Neuron (in vitro differentiated cells): ENCODE results near the gene DNAAF2.
"Not testable (repeated sequence)": the region's sequence is repeated elsewhere in the genome, so short reads cannot be mapped to it uniquely, and the experiment has no call there.

Experiments
- H2AFZ ChIP-seq: one replicate; pipeline ENCODE4 v1.6.1; 2013; ENCODE audit warnings: low read depth, mild to moderate bottlenecking, inconsistent platforms, low read length, moderate library complexity
- H3K27me3 ChIP-seq: one replicate; pipeline ENCODE4 v1.6.1; 2013; ENCODE audit warnings: low read length; ENCODE audit not compliant: insufficient read depth
- H3K36me3 ChIP-seq: one replicate; pipeline ENCODE4 v1.6.1; 2013; ENCODE audit warnings: low read length; ENCODE audit not compliant: insufficient read depth
- H3K4me1 ChIP-seq: one replicate; pipeline ENCODE4 v1.6.1; 2013; ENCODE audit warnings: low read length; ENCODE audit not compliant: insufficient read depth
- H3K4me3 ChIP-seq: 2 replicates; pipeline ENCODE4 v1.5.1; 2013; ENCODE audit warnings: mild to moderate bottlenecking, low read length, moderate library complexity
- H3K9me3 ChIP-seq: one replicate; pipeline ENCODE4 v1.6.1; 2013; ENCODE audit warnings: low read length

The DNAAF2 gene, protein sequence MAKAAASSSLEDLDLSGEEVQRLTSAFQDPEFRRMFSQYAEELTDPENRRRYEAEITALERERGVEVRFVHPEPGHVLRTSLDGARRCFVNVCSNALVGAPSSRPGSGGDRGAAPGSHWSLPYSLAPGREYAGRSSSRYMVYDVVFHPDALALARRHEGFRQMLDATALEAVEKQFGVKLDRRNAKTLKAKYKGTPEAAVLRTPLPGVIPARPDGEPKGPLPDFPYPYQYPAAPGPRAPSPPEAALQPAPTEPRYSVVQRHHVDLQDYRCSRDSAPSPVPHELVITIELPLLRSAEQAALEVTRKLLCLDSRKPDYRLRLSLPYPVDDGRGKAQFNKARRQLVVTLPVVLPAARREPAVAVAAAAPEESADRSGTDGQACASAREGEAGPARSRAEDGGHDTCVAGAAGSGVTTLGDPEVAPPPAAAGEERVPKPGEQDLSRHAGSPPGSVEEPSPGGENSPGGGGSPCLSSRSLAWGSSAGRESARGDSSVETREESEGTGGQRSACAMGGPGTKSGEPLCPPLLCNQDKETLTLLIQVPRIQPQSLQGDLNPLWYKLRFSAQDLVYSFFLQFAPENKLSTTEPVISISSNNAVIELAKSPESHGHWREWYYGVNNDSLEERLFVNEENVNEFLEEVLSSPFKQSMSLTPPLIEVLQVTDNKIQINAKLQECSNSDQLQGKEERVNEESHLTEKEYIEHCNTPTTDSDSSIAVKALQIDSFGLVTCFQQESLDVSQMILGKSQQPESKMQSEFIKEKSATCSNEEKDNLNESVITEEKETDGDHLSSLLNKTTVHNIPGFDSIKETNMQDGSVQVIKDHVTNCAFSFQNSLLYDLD

GRCh38 chr14:49634547-49635334 lies at the start of gene DNAAF2:
TSS of gene DNAAF2 (minus strand) at chr14:49635244. CDS start at chr14:49635149, 95 bp downstream.
- Histone ChIP-seq H3K27me3 (no peaks in the 10 kb centered on the region), H3K4me1 (peaks cover 13% of the 10 kb centered on the region), H3K4me3 (peak within 1 kb of the TSS; percentile 99), H3K9me3 (no peaks in the 10 kb centered on the region), H3K36me3 (peaks cover 15% of the 10 kb centered on the region), H2AFZ (peak within 1 kb of the TSS; percentile 33)

- Histone ChIP-seq H3K4me3 (no peak overlapping the region), H2AFZ (no peak overlapping the region), H3K36me3 (peaks cover 47% of the 10 kb centered on the region), H3K4me1 (no peaks in the 10 kb centered on the region), H3K27me3 (no peaks in the 10 kb centered on the region), H3K9me3 (no peaks in the 10 kb centered on the region)
These were observed 44.2 kb upstream of the DNAAF2 start for GRCh38 chr14:49679271-49679670.

DNA sequence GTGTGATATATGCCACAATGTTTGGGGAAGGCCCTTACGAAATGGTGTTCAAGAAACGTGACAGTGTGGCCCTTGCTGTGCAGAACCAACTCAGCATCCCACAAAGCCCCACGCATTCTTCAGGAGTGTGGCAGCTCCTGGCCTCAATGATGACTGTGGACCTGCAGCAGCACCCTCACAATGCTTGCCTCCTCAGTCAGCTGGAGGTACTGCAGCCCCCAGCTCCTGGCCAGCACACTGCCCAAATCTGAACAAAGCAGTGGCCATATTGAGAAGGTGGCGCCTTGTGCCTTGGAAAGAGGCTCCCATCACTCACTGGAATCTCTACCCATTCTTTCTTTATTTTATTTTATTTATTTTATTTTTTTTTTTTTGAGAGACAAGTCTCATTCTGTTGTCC lies 42.6 kb upstream of the DNAAF2 start:
- H3K4me1 ChIP-seq = no peaks in the 10 kb centered on the region
- H3K36me3 ChIP-seq = peaks cover 51% of the 10 kb centered on the region
- H2AFZ ChIP-seq = no peak overlapping the region
- H3K4me3 ChIP-seq = no peak overlapping the region
- H3K9me3 ChIP-seq = no peaks in the 10 kb centered on the region
- H3K27me3 ChIP-seq = no peaks in the 10 kb centered on the region

DNA sequence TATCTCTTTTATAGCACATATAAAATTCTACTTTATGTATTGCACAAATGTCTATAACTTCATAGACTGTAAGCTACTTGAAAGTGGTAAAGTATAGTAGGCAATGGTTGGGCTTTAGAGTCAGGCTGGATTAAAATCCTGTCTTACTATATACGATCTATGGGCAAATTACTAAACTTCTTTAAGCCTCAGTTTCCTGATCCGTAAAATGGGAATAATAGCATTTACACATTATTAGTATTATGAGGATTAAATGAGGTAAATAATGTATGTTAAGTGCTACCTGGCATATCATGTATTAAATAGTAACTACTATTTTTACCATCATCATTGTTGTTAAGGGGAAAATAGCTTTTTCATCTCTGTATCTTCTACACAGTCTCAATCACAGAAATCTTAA lies 38.5 kb upstream of the DNAAF2 start:
- H3K27me3 ChIP-seq = no peaks in the 10 kb centered on the region
- H3K4me3 ChIP-seq = no peak overlapping the region
- no peaks in the 10 kb centered on the region for H3K4me1 ChIP-seq
- H2AFZ ChIP-seq = no peak overlapping the region
- H3K9me3 ChIP-seq = no peaks in the 10 kb centered on the region
- peaks cover 37% of the 10 kb centered on the region for H3K36me3 ChIP-seq

- Histone ChIP-seq H3K27me3 (no peaks in the 10 kb centered on the region), H2AFZ (no peak overlapping the region), H3K9me3 (no peaks in the 10 kb centered on the region), H3K36me3 (peaks cover 32% of the 10 kb centered on the region), H3K4me1 (no peaks in the 10 kb centered on the region), H3K4me3 (no peak overlapping the region)
These were observed 35.4 kb upstream of the DNAAF2 start for GRCh38 chr14:49670475-49670874.

DNA sequence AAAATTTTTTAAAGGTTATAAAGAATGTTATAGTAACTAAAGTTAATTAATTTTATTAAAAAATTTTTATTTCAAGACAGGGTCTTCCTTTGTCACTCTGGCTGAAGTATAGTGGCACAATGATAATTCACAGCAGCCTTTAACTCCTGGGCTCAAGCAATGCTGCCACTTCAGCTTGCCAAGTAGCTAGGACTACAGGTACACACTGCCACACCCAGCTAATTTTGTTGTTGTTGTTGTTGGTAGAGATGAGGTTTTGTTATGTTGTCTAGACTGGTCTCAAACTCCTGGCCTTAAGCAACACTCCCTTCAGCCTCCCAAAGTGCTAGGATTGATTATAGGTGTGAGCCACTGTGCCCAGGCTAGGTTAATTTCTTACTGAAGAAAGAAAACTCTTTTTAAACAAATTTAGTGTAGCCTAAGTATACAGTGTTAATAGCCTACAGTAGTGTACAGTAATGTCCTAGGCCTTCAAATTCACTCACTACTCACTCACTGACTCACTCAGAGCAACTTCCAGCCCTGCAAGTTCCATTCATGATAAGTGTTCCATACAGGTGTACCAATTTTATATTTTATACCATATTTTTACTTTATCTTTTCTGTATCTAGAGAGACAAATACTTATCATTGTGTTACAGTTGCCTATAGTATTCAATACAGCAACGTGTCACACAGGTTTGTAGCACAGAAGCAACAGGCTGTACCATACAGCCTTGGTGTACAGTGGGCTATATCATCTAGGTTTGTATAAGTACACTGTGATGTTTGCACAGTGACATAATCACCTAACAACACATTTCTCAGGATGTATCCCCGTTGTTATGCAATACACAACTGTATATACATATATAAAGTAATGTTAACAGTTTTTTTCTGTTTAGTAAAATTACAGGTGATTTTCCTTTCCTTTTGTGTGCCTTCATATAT lies 24.7 kb upstream of the DNAAF2 start:
- no peak overlapping the region for H2AFZ ChIP-seq
- H3K4me3 ChIP-seq = no peak overlapping the region
- no peaks in the 10 kb centered on the region for H3K4me1 ChIP-seq
- no peaks in the 10 kb centered on the region for H3K9me3 ChIP-seq
- peaks cover 10% of the 10 kb centered on the region for H3K36me3 ChIP-seq
- H3K27me3 ChIP-seq = no peaks in the 10 kb centered on the region

- not testable (repeated sequence) for H2AFZ ChIP-seq, H3K27me3 ChIP-seq, H3K9me3 ChIP-seq, H3K4me3 ChIP-seq, H3K4me1 ChIP-seq
- peaks cover 12% of the 10 kb centered on the region for H3K36me3 ChIP-seq
These were observed 22.5 kb upstream of the DNAAF2 start for GRCh38 chr14:49657500-49657899.

DNA sequence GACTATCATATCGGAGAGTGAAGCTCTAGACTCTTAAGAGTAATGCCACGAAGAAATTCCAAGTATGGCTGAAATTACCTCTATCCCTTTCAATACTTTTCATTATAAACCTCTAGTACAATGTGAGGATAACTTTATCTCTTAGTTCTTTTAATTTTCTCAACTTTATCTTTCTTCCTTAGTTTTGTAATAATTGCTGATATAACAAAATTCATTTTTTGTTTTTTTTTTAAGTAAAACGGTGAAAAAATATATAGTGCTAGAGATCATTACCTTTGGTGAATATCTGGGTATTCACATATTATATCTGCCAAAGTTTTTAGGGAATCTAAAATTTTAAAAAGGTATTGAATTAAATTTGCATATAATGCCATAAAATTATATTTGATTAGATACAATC lies 19.5 kb upstream of the DNAAF2 start:
- Histone ChIP-seq H3K4me1 (no peaks in the 10 kb centered on the region), H3K9me3 (no peaks in the 10 kb centered on the region), H2AFZ (no peak overlapping the region), H3K4me3 (no peak overlapping the region), H3K36me3 (peaks cover 22% of the 10 kb centered on the region), H3K27me3 (no peaks in the 10 kb centered on the region)

DNA sequence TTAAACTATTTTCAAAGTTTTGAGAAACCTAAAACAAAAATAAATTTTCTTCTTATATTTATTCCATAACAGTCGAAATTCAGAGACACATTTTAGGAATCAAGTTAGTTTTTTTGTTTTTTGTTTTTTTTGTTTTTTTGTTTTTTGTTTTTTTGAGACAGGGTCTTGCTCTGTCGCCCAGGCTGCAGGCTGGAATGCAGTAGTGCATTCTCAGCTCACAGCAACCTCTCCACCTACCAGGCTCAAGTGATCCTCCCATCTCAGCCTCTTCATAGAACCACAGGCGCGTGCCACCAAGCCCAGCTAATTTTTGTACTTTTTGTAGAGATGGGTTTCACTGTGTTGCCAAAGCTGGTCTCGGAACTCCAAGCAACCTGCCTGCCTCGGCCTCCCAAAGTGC lies 18.5 kb upstream of the DNAAF2 start:
- no peak overlapping the region for H3K4me3 ChIP-seq

DNA sequence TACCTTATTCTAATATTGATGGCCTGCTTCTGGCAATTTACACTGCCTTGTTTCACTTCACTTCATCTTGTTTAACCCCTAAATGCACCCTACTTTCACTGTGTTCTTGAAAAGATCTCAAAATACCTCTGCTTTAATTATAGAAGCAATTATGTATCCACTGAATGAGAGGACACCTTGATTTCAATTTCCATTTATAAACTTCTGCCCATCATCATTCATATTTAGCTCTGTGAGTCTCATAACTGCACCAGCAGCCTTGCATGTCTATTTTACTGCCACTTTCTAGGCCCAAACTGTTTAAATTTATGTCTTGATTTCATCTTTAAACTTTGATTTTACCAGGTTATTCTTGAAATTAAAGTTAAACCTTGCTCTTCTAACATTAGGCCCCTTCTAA lies 7.1 kb upstream of the DNAAF2 start:
- Histone ChIP-seq H2AFZ (no peak overlapping the region), H3K27me3 (no peaks in the 10 kb centered on the region), H3K4me1 (no peaks in the 10 kb centered on the region), H3K36me3 (peaks cover 23% of the 10 kb centered on the region), H3K4me3 (no peak overlapping the region), H3K9me3 (no peaks in the 10 kb centered on the region)

More for the DNA sequence above, 18.5 kb upstream of the DNAAF2 start:
- Histone ChIP-seq H3K27me3 (no peaks in the 10 kb centered on the region), H3K4me1 (no peaks in the 10 kb centered on the region), H3K36me3 (peaks cover 22% of the 10 kb centered on the region), H3K9me3 (no peaks in the 10 kb centered on the region), H2AFZ (no peak overlapping the region)

- no peaks in the 10 kb centered on the region for H3K9me3 ChIP-seq
- H2AFZ ChIP-seq = no peak overlapping the region
- H3K36me3 ChIP-seq = peaks cover 23% of the 10 kb centered on the region
- H3K4me3 ChIP-seq = no peak overlapping the region
- H3K4me1 ChIP-seq = no peaks in the 10 kb centered on the region
- no peaks in the 10 kb centered on the region for H3K27me3 ChIP-seq
These were observed 6.7 kb upstream of the DNAAF2 start for GRCh38 chr14:49641697-49642129.
